Measurements from ENCODE around the gene NACC2.

Gene NACC2

GRCh38 chr9:135990468-135991429 is 104.3 kb downstream of the NACC2 start:
- DNase-seq: no peak

GRCh38 chr9:135989722-135990467 is 105.2 kb downstream of the NACC2 start:
- no peak for DNase-seq

- DNase-seq: no peak
These were observed 105.9 kb downstream of the NACC2 start for GRCh38 chr9:135989157-135989556.

- no peak for DNase-seq
These were observed 106.6 kb downstream of the NACC2 start for GRCh38 chr9:135988493-135988892.

GRCh38 chr9:135987838-135988404 is 107.2 kb downstream of the NACC2 start:
- no peak for DNase-seq

GRCh38 chr9:135986605-135987004 is 108.5 kb downstream of the NACC2 start:
- DNase-seq: no peak

- no peak for DNase-seq
These were observed 109.2 kb downstream of the NACC2 start for GRCh38 chr9:135985889-135986288.

- DNase-seq: no peak
These were observed 109.7 kb downstream of the NACC2 start for GRCh38 chr9:135985459-135985774.

GRCh38 chr9:135984072-135984710 is 110.9 kb downstream of the NACC2 start:
- no peak for DNase-seq

- no peak for DNase-seq
These were observed 111.6 kb downstream of the NACC2 start for GRCh38 chr9:135983208-135984071.

GRCh38 chr9:135982499-135983207 is 112.4 kb downstream of the NACC2 start:
- no peak for DNase-seq

- no peak for DNase-seq
These were observed 114.0 kb downstream of the NACC2 start for GRCh38 chr9:135980926-135981630.

- no peak for DNase-seq
These were observed 115.4 kb downstream of the NACC2 start for GRCh38 chr9:135979547-135980166.

GRCh38 chr9:135978642-135979546 is 116.2 kb downstream of the NACC2 start:
- peak; percentile 39 for DNase-seq

GRCh38 chr9:135976944-135977343 is 118.1 kb downstream of the NACC2 start:
- DNase-seq: no peak

- no peak for DNase-seq
These were observed 118.6 kb downstream of the NACC2 start for GRCh38 chr9:135976531-135976930.

GRCh38 chr9:135975834-135976233 is 119.3 kb downstream of the NACC2 start:
- no peak for DNase-seq

- no peak for DNase-seq
These were observed 120.9 kb downstream of the NACC2 start for GRCh38 chr9:135974220-135974573.
